T-helper 17 cell (primary cell): ENCODE results near the gene TYRO3. TPM values are rescaled to one million over a fixed set of nuclear protein-coding genes. Genes with fewer than 3 reads are reported as not detected.
A peak's percentile ranks its signal among the peaks of the same experiment; 100 is the strongest.
"Not testable (repeated sequence)": the region's sequence is repeated elsewhere in the genome, so short reads cannot be mapped to it uniquely, and the experiment has no call there.

Experiments
- ATAC-seq: fragments of 150-1000 bp; cut with Tn5 transposase; 2 replicates; pipeline ENCODE4 v1.10.0; 2021; ENCODE audit warnings: mild to moderate bottlenecking, moderate library complexity
- DNase-seq, 3 donors: peaks; one replicate each; pipeline versions ENCODE4 v3.0.0 to v3.0.0-alpha.2; 2020 to 2021
- H3K9me3 ChIP-seq: one replicate; pipeline ENCODE4 v1.7.0; 2013; ENCODE audit warnings: low read length, mild to moderate bottlenecking; ENCODE audit not compliant: control insufficient read depth, poor library complexity, severe bottlenecking
- H3K27ac Mint-ChIP-seq: one replicate; pipeline ENCODE4 v1.8.0; 2022; ENCODE audit warnings: mild to moderate bottlenecking, moderate library complexity, mixed read lengths
- H3K27me3 Mint-ChIP-seq: one replicate; pipeline ENCODE4 v1.8.0; 2022; ENCODE audit warnings: mixed read lengths
- H3K36me3 Mint-ChIP-seq: one replicate; pipeline ENCODE4 v1.8.0; 2022; ENCODE audit warnings: low read depth, mixed read lengths
- H3K4me1 Mint-ChIP-seq: one replicate; pipeline ENCODE4 v1.8.0; 2022; ENCODE audit warnings: mild to moderate bottlenecking, mixed read lengths
- H3K4me3 Mint-ChIP-seq: one replicate; pipeline ENCODE4 v1.8.0; 2022; ENCODE audit warnings: mild to moderate bottlenecking, moderate library complexity, mixed read lengths
- total RNA-seq, 4 donors: library from RNA in 2 of 4; stranded (reverse) in 2 of 4; gene quantifications; one replicate each; pipeline ENCODE4 v1.2.3 and lab custom pipeline; 2022 to 2026

The TYRO3 gene
- total RNA-seq, 2 donors from 2014 or later = 0.75 to 0.89 TPM

DNA sequence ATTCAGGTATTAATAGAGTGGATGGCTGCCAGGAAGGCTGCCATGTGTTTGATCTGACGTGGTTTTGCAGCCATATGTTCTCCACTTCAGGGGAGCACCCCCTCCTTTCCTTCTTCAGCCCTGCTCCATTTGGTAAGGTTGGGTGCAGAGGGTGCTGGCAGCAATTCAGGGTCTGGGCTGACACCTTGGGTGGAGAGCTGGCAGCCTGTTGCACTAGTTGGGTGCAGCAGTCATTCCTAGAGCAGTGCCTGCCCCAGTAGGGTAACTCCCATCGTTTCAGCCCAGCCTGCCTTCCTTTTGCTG is 1.5 kb downstream of the TYRO3 start:
- Mint-ChIP-seq H3K27ac (no peak overlapping the region), H3K27me3 (peaks cover 5% of the 10 kb centered on the region), H3K4me1 (peaks cover 19% of the 10 kb centered on the region), H3K4me3 (peak overlapping the region; percentile 83), H3K36me3 (peaks cover 3% of the 10 kb centered on the region)
- ATAC-seq = no peak
- DNase-seq = no peak
- no peaks in the 10 kb centered on the region for H3K9me3 ChIP-seq

DNA sequence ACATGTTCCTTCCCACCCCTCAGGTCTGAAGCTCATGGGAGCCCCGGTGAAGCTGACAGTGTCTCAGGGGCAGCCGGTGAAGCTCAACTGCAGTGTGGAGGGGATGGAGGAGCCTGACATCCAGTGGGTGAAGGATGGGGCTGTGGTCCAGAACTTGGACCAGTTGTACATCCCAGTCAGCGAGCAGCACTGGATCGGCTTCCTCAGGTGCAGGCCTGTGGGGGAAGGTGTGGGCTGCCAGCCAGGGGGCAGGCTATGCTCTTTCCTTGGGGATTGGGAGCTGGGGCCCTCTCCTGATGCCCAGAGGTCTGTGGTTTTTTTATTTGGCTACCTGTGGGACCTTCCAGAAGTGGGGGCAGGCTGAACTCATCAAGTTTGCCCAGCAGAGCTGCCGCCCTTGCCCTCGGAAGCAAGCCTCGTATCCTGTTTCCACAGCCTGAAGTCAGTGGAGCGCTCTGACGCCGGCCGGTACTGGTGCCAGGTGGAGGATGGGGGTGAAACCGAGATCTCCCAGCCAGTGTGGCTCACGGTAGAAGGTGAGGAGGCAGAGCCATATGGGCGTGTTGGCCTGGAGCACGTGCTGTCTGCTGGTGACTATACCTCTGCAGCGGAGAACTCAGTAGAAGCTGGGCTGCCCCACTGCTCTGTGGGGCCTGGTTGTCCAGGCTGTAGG is 2.2 kb downstream of the TYRO3 start:
- peaks cover 5% of the 10 kb centered on the region for H3K27me3 Mint-ChIP-seq
- no peak for ATAC-seq
- H3K4me3 Mint-ChIP-seq = no peak overlapping the region
- DNase-seq = peak in 1 of 3 donors; percentile 38
- H3K4me1 Mint-ChIP-seq = peaks cover 19% of the 10 kb centered on the region
- H3K36me3 Mint-ChIP-seq = peaks cover 3% of the 10 kb centered on the region
- no peaks in the 10 kb centered on the region for H3K9me3 ChIP-seq
- H3K27ac Mint-ChIP-seq = no peak overlapping the region

DNA sequence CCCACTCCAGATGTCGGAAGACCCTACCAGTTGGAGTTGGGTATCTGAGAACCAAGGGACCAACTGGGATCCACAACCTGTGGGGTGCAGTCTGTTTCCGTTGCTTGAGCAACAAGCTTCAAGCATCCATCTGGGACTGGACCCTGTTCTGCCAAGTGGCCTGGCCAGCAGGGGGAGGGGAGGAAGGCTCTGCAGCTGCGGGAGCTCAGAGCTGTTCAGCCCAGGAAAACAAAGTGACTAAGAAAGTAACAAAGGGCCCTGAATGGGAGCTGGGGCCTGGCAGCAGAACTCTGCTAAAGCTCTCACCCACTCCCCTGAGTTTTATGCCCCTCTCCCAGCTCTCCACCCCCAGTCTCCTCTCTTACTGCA is 2.7 kb downstream of the TYRO3 start:
- ATAC-seq (no peak), DNase-seq (no peak)
- Mint-ChIP-seq H3K4me1 (peaks cover 17% of the 10 kb centered on the region), H3K27me3 (peaks cover 5% of the 10 kb centered on the region), H3K27ac (no peak overlapping the region), H3K4me3 (peak overlapping the region; percentile 15), H3K36me3 (peaks cover 3% of the 10 kb centered on the region)
- no peaks in the 10 kb centered on the region for H3K9me3 ChIP-seq

DNA sequence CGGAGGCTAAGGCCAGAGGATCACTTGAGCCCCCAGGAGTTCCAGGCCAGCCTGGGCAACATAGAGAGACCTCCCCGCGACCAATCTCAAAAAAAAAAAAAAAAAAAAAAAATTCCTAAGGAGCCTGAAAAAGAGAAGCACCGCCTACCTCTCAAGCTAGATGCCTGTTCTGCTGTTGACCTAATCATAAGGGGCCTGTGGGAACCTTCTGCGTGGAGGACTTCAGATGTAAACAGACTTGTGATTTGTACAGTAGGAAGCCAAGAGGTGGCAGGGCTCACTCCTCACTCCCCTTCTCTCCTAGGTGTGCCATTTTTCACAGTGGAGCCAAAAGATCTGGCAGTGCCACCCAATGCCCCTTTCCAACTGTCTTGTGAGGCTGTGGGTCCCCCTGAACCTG is 3.2 kb downstream of the TYRO3 start:
- H3K9me3 ChIP-seq = no peaks in the 10 kb centered on the region
- no peak for DNase-seq
- Mint-ChIP-seq H3K27me3 (peaks cover 5% of the 10 kb centered on the region), H3K36me3 (peaks cover 3% of the 10 kb centered on the region), H3K4me3 (peak overlapping the region; percentile 15), H3K4me1 (peaks cover 17% of the 10 kb centered on the region), H3K27ac (no peak overlapping the region)
- ATAC-seq = no peak

DNA sequence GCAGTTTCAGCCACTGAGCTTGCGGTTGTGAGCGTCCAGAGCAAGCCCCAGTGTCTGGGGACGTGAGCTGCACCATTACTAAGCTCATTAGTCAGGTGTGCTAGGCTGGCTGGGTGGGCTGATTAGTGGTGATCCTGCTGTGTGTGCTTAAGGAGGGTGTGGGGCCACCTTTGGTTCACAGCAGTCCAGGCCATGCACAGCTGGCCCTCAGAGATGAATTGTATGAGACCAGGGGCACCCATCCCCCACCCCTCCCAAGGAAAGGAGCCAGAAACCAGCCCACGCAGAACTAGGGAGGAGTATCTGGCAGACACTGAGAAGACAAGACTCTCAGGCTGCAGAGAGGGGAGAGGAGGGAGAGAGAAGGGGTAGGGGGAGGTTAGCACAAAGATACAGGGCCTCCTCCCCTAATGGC is 3.8 kb downstream of the TYRO3 start:
- Mint-ChIP-seq H3K36me3 (peaks cover 3% of the 10 kb centered on the region), H3K4me3 (no peak overlapping the region), H3K27me3 (peaks cover 5% of the 10 kb centered on the region), H3K4me1 (peaks cover 20% of the 10 kb centered on the region), H3K27ac (no peak overlapping the region)
- DNase-seq = no peak
- ATAC-seq = no peak
- no peaks in the 10 kb centered on the region for H3K9me3 ChIP-seq

DNA sequence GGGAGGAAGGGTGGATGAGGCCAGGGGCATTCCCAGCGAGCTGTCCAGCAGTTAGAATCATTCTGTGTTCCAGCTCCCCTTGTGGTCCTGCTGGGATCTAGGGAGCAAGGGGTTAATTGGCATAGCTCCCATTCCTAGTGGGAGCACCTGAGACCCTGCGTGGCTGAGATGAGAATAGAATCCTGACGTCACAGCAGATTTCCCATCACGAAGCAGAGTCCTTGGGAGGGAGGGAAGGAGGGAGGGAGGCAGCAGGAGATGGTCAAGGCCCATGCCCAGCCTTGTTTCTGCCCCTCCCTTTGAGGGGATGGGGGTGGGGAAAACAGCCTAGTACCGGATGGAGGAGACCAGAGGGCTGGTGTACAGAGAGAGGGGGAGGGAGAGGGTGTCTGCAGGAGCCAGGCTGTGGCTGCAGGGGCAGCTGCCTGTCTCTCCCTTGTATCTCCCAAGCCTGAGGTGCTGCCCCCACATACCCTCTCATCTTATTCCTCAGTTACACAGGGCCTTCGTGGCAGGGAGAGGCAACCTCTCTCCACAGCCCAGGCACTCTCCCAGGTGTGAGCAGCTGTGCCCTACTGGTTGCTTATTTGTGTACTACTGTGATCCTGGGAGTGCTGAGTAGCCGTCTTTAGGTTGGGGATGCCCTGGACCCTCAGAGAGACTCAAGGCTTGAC is 5.4 kb downstream of the TYRO3 start:
- Mint-ChIP-seq H3K36me3 (no peaks in the 10 kb centered on the region), H3K4me1 (peaks cover 12% of the 10 kb centered on the region), H3K27me3 (peaks cover 5% of the 10 kb centered on the region), H3K4me3 (no peak overlapping the region), H3K27ac (no peak overlapping the region)
- H3K9me3 ChIP-seq = no peaks in the 10 kb centered on the region
- no peak for ATAC-seq
- no peak for DNase-seq

DNA sequence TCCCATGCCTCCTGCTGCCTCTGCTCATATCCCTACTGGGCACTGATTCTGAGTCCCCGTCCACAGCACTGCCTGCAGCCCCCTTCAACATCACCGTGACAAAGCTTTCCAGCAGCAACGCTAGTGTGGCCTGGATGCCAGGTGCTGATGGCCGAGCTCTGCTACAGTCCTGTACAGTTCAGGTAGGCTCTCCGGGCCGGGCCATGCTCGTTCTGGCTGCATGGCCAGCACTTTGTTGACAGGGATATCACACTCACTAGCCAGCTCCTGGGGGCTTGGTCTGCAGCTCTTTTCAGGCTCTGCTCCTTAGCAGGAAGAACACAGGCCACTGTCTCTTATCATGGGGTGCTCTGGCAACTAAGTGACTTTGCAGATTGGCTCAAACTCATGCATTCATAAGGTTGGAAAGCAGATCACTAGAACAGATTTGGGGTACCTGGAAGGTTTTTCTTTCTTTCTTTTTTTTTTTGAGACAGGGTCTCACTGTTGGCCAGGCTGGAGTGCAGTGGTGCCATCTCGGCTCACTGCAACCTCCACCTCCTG is 6.0 kb downstream of the TYRO3 start:
- no peak for DNase-seq
- H3K9me3 ChIP-seq = no peaks in the 10 kb centered on the region
- no peak for ATAC-seq
- Mint-ChIP-seq H3K4me1 (peaks cover 7% of the 10 kb centered on the region), H3K36me3 (no peaks in the 10 kb centered on the region), H3K27me3 (peaks cover 5% of the 10 kb centered on the region), H3K4me3 (no peak overlapping the region), H3K27ac (no peak overlapping the region)

DNA sequence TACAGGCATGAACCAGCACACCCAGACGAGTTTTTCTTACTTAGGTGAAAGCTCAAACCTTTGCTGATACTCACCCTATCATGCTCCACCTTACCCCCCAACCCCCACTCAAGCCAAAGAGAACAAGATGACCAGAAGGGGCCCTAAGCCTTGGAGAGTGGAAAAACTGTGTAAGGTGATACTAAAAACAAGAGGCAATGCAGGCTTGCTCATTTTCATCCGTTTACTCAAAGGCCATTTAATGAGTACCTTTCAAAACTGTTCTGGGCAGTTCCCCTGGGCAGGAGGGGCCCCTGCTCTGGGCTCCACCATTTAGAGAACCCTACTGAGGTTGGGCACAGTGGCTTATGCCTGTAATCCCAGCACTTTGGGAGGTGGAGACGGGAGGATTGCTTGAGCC is 6.7 kb downstream of the TYRO3 start:
- Mint-ChIP-seq H3K27ac (no peak overlapping the region), H3K36me3 (no peaks in the 10 kb centered on the region), H3K27me3 (peaks cover 2% of the 10 kb centered on the region), H3K4me3 (no peak overlapping the region), H3K4me1 (peaks cover 6% of the 10 kb centered on the region)
- DNase-seq (no peak), ATAC-seq (no peak)
- H3K9me3 ChIP-seq = no peaks in the 10 kb centered on the region

DNA sequence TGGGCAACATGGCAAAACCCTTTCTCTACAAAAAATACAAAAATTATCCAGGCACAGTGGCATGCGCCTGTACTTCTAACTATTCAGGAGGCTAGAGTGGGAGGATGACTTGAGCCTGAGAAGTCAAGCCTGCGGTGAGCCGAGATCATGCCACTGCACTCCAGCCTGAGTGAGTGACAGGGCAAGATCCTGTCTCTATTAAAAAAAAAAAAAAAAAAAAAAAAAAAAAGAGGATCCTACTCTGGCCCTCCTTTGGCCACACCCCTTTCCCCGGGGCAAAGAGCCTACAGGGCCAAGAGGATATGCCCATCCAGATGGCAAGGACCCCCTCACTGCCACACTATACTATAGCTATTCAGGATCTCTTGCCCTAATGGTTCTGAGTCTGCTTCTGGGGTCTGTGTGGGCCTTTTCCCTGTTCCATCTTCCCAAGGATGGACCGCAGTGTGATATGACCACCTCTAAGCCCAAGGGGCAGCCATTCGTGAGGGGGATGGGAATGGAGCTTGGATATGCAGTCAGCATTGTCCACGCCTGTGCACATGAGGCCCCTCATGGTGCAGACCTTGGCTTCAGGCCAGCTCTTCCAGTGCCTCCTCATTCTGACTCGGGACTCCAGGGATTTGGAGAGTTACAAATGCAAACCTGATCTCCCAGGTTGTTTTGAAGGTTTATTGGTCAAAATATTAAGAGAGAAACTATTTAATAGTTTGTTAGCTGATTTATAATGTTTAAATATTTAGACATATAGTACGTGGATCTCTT is 7.3 kb downstream of the TYRO3 start:
- peaks cover 6% of the 10 kb centered on the region for H3K4me1 Mint-ChIP-seq
- H3K36me3 Mint-ChIP-seq = no peaks in the 10 kb centered on the region
- no peak overlapping the region for H3K4me3 Mint-ChIP-seq
- H3K27me3 Mint-ChIP-seq = no peaks in the 10 kb centered on the region
- DNase-seq = no peak
- no peaks in the 10 kb centered on the region for H3K9me3 ChIP-seq
- no peak overlapping the region for H3K27ac Mint-ChIP-seq
- no peak for ATAC-seq

DNA sequence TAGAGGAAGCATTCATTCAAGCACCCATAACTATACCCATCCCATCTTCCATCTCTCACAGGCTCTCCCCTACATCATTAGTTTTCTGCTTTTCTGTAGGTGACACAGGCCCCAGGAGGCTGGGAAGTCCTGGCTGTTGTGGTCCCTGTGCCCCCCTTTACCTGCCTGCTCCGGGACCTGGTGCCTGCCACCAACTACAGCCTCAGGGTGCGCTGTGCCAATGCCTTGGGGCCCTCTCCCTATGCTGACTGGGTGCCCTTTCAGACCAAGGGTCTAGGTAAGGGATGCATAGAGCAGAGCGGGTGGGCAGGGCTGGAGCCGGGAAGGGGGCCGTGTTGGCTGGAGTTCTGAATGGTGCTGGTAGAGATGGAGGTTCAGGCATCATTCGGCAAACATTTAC is 8.2 kb downstream of the TYRO3 start:
- no peaks in the 10 kb centered on the region for H3K27me3 Mint-ChIP-seq
- no peaks in the 10 kb centered on the region for H3K9me3 ChIP-seq
- no peak overlapping the region for H3K27ac Mint-ChIP-seq
- H3K36me3 Mint-ChIP-seq = no peaks in the 10 kb centered on the region
- ATAC-seq (no peak), DNase-seq (no peak)
- peaks cover 6% of the 10 kb centered on the region for H3K4me1 Mint-ChIP-seq
- no peak overlapping the region for H3K4me3 Mint-ChIP-seq

DNA sequence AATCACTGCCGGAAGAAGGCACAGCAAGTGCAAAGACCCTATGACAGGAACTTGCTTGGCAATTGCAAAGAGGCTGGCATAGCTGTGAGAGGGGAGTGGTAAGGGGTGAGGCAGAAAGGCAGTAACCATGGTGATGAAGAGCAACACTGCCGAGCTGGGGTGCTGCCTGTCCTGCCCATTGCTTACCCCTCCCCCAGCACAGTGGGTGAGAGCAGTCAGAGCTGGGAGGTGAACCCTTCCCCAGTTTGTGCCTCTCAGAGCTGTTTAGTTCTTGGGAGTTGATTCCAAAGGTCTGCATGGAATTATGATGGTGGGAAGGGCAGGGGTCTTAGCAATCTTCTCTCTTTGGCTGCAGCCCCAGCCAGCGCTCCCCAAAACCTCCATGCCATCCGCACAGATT is 8.8 kb downstream of the TYRO3 start:
- Mint-ChIP-seq H3K4me3 (no peak overlapping the region), H3K36me3 (no peaks in the 10 kb centered on the region), H3K27me3 (no peaks in the 10 kb centered on the region), H3K4me1 (peaks cover 6% of the 10 kb centered on the region), H3K27ac (no peak overlapping the region)
- no peak for ATAC-seq
- no peaks in the 10 kb centered on the region for H3K9me3 ChIP-seq
- DNase-seq = no peak

DNA sequence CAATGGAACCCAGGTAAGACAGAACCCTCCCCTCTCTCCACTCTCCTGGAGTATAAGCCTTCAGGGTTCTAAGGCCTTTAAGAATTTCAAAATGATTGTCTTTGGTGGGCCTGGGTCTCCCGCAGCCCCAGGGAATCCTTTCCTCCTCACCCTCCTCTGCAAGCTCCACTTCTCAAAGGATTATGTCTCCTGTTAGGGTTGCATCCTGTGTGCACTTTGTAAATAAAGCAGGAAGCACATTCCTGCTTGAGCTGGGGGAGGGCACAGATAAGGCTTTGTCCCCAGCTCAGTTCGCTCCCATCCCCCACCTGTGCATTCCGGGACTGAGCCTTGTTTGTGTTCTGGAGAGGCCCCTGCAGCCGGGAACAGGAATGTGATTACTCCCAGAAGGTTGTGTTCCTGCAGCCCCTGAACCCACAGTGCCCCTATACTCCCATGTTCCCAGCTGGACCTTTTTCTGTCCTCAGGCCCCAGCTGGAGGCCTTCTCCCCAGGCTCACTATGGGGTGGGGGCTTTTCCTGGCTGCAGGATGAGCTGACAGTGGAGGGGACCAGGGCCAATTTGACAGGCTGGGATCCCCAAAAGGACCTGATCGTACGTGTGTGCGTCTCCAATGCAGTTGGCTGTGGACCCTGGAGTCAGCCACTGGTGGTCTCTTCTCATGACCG is 9.5 kb downstream of the TYRO3 start:
- no peaks in the 10 kb centered on the region for H3K36me3 Mint-ChIP-seq
- ATAC-seq = no peak
- H3K4me3 Mint-ChIP-seq = no peak overlapping the region
- H3K27me3 Mint-ChIP-seq = no peaks in the 10 kb centered on the region
- no peak overlapping the region for H3K27ac Mint-ChIP-seq
- H3K9me3 ChIP-seq = no peaks in the 10 kb centered on the region
- DNase-seq = no peak
- peaks cover 6% of the 10 kb centered on the region for H3K4me1 Mint-ChIP-seq

DNA sequence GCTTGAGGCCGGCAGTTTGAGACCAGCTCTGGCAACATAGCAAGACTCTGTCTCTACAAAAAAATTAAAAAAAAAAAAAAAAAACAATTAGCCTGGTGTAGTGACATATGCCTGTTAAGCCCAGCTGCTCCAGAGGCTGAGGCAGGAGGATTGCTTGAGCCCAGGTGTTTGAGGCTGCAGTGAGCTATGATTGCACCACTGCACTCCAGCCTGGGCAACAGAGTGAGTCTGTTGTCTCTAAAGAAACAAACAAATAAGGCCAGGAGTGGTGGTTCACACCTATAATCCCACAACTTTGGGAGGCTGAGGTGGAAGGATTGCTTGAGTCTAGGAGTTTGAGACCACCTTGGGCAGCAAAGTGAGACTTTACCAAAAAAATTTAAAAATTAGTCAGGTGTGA is 10.2 kb downstream of the TYRO3 start:
- not testable (repeated sequence) for H3K27me3 Mint-ChIP-seq, H3K27ac Mint-ChIP-seq, DNase-seq, H3K4me1 Mint-ChIP-seq, H3K4me3 Mint-ChIP-seq, ATAC-seq, H3K9me3 ChIP-seq, H3K36me3 Mint-ChIP-seq
